T-helper 17 cell (primary cell): ENCODE data around the gene LRIG1. TPM values are rescaled to one million over a fixed set of nuclear protein-coding genes. Genes with fewer than 3 reads are reported as not detected.
"Not testable (repeated sequence)": the region's sequence is repeated elsewhere in the genome, so short reads cannot be mapped to it uniquely, and the experiment has no call there.

Experiments
- ATAC-seq: fragments of 150-1000 bp; cut with Tn5 transposase; 2 replicates; pipeline ENCODE4 v1.10.0; 2021; ENCODE audit warnings: mild to moderate bottlenecking, moderate library complexity
- DNase-seq, 3 donors: peaks; one replicate each; pipeline versions ENCODE4 v3.0.0 to v3.0.0-alpha.2; 2020 to 2021
- H3K9me3 ChIP-seq: one replicate; pipeline ENCODE4 v1.7.0; 2013; ENCODE audit warnings: low read length, mild to moderate bottlenecking; ENCODE audit not compliant: control insufficient read depth, poor library complexity, severe bottlenecking
- H3K27ac Mint-ChIP-seq: one replicate; pipeline ENCODE4 v1.8.0; 2022; ENCODE audit warnings: mild to moderate bottlenecking, moderate library complexity, mixed read lengths
- H3K27me3 Mint-ChIP-seq: one replicate; pipeline ENCODE4 v1.8.0; 2022; ENCODE audit warnings: mixed read lengths
- H3K36me3 Mint-ChIP-seq: one replicate; pipeline ENCODE4 v1.8.0; 2022; ENCODE audit warnings: low read depth, mixed read lengths
- H3K4me1 Mint-ChIP-seq: one replicate; pipeline ENCODE4 v1.8.0; 2022; ENCODE audit warnings: mild to moderate bottlenecking, mixed read lengths
- H3K4me3 Mint-ChIP-seq: one replicate; pipeline ENCODE4 v1.8.0; 2022; ENCODE audit warnings: mild to moderate bottlenecking, moderate library complexity, mixed read lengths
- total RNA-seq, 4 donors: library from RNA in 2 of 4; stranded (reverse) in 2 of 4; gene quantifications; one replicate each; pipeline ENCODE4 v1.2.3 and lab custom pipeline; 2022 to 2026

The LRIG1 gene
- total RNA-seq, 2 donors from 2014 or later, result 57.8 to 63.4 TPM

DNA sequence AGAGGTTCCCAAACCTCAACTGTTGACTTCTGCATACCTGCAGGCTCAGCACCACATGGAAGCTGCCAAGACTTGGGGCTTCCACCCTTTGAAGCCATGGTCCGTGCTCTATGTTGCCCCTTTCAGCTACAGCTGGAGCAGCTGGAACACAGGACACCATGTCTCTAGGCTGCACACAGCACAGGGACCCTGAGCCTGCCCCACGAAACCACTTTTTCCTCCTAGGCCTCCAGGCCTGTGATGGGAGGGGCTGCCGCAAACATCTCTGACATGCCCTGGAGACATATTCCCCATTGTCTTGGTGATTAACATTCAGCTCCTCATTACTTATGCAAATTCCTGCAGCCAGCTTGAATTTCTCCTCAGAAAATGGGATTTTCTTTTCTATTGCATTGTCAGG lies 78.9 kb downstream of the LRIG1 start:
- not testable (repeated sequence) for ATAC-seq, H3K36me3 Mint-ChIP-seq, H3K4me3 Mint-ChIP-seq, H3K9me3 ChIP-seq, DNase-seq, H3K27ac Mint-ChIP-seq, H3K27me3 Mint-ChIP-seq
- peaks cover 36% of the 10 kb centered on the region for H3K4me1 Mint-ChIP-seq

DNA sequence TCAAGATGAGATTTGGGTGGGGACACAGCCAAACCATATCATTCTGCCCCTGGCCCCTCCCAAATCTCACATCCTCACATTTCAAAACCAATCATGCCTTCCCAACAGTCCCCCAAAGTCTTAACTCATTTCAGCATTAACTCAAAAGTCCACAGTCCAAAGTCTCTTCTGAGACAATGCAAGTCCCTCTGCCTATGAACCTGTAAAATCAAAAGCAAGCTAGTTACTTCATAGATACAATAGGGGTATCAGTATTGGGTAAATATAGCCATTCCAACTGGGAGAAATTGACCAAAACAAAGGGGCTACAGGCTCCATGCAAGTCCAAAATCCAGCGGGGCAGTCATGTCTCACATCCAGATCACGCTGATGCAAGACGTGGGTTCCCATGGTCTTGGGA lies 79.7 kb downstream of the LRIG1 start:
- H3K9me3 ChIP-seq, H3K4me3 Mint-ChIP-seq, DNase-seq, H3K27ac Mint-ChIP-seq, H3K27me3 Mint-ChIP-seq, ATAC-seq, H3K36me3 Mint-ChIP-seq: not testable (repeated sequence)
- H3K4me1 Mint-ChIP-seq, result peaks cover 32% of the 10 kb centered on the region

DNA sequence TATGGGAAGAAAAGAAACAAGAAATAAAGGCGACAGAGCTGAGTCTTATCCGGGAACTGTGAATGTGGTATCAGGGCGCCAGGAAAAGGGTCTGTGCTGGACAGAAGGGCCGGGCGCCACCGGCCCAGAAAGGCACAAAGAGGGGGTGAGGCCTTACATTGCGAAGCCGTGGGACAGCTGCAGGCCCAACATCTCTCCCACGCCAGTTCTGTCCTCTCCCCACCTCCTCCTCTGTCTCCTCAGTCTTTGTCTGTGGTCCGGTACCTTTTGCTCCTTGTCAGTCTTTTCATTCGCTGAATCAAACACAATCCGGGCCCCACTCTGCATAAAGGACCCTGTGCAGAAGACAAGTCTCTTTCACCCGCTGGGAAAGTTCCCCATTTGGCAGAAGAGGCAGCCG lies 81.8 kb downstream of the LRIG1 start:
- peaks cover 23% of the 10 kb centered on the region for H3K4me1 Mint-ChIP-seq

DNA sequence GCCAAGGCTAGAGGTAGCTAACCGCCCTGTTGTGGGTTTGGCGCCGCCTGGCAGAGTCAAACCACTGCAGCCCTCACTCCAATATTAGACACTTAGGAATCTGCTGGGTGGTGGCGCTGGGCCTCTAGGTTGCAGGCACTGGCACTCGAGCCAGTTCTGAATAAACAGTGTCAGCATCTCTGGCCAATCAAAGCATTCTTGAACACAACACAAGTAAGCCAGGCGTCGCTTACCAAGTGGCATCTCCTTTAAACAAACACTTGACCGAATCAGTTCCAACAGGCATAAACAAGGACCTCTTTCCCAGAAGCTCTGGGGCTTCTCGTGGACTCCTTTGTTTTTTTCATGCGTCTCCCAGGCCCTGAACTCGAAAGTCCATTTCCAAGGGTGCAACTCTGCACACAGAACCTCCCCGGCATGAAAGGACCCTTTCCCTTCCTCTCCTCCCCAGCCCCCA lies 82.3 kb downstream of the LRIG1 start:
- Mint-ChIP-seq H3K4me3 (no peak overlapping the region), H3K27ac (peak overlapping the region; percentile 74), H3K36me3 (peaks cover 4% of the 10 kb centered on the region), H3K27me3 (no peaks in the 10 kb centered on the region), H3K4me1 (peaks cover 21% of the 10 kb centered on the region)
- ATAC-seq, result no peak
- no peaks in the 10 kb centered on the region for H3K9me3 ChIP-seq
- DNase-seq, result no peak

More for the DNA sequence above, 81.8 kb downstream of the LRIG1 start:
- Mint-ChIP-seq H3K4me3 (no peak overlapping the region), H3K36me3 (peaks cover 4% of the 10 kb centered on the region), H3K27ac (peak overlapping the region; percentile 74), H3K27me3 (no peaks in the 10 kb centered on the region)
- DNase-seq, result no peak
- ATAC-seq, result no peak
- no peaks in the 10 kb centered on the region for H3K9me3 ChIP-seq

DNA sequence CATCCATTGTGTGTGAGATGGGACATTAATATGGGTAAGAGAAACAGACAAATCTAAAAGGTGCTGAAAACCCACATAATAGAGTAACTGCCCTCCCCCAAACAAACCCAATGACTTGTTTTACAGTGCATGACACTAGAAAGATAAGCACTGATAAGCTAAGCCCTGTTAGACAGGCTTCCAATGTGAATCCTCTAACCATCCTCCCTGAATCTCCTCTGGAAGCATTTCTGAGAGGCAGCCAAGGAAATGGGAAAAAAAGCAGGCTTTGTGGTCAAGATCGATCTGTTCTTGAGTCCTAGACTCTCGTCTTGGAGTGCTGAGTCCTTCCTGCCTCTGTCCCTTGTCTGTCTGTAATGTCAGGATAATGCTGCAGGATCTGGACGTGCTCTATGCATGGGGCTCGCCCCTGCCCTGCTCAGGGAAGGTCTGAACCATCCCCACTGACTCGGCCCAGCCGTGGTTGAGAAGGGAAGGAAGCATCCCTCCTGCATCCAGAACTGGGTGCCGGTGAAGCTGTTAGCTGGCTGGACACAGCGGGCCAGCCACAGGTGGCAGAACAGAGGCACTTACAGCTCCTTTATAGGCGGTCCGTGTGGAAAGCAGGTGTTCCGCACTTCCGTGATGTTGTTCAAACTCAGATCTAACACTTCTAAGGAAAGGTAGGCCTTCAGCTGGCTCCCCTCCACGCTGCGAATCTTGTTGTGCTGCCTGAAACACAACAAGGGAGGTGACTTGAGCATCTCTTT lies 84.1 kb downstream of the LRIG1 start:
- Mint-ChIP-seq H3K4me3 (no peak overlapping the region), H3K36me3 (peaks cover 4% of the 10 kb centered on the region), H3K27ac (peak overlapping the region; percentile 67), H3K27me3 (no peaks in the 10 kb centered on the region), H3K4me1 (peaks cover 20% of the 10 kb centered on the region)
- DNase-seq (no peak), ATAC-seq (no peak)
- H3K9me3 ChIP-seq, result no peaks in the 10 kb centered on the region

DNA sequence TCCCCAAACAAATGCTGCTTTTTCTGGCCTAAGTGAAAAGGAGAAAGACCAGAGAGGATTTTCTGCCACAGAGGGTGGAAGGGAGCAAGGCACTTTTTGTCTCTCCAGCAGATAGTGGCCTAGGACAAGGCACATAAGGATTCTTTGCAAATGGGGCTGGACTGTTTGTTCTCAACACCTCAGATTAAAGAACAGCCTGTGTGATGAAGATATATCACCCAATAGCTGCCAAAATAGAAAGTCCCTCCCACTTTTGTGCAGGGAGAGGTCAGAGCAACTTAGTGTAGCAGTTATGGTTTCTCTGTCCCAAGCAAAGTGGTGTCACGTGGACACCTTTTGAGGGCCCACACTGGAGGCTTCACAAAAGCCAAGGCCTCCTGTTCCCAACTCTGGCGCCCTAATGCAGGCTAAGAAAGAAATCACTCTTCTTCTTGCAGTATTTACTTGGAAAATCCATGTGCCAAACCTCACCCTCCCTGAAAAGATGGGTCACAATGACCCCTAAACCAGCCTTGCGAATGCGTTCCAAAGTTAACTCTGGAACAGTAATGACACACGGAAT lies 84.9 kb downstream of the LRIG1 start:
- H3K36me3 Mint-ChIP-seq, result peaks cover 6% of the 10 kb centered on the region
- no peak overlapping the region for H3K27ac Mint-ChIP-seq
- H3K4me1 Mint-ChIP-seq, result peaks cover 24% of the 10 kb centered on the region
- no peak for ATAC-seq
- no peak overlapping the region for H3K4me3 Mint-ChIP-seq
- no peaks in the 10 kb centered on the region for H3K27me3 Mint-ChIP-seq
- no peak for DNase-seq
- no peaks in the 10 kb centered on the region for H3K9me3 ChIP-seq

DNA sequence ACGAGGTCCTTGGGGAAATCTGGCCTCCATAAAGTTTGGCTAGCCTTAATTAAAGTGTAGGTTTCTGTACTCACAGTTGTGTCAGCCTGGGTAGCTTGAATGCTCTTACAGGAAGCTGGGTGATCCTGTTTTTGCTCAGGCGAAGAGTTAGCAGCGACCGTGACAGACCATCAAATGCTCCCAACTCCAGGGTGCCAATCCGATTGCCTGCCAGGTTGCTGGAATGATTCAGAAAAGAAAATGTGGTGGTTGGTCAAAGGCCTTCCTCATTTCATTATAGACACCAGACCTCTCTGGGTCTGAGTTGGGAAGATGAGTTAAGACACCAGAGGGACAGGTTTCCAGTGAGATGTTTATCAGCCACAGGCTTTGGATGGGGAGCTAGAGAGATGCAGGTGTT lies 86.0 kb downstream of the LRIG1 start:
- ATAC-seq (no peak), DNase-seq (no peak)
- H3K9me3 ChIP-seq, result no peaks in the 10 kb centered on the region
- H3K27me3 Mint-ChIP-seq, result no peaks in the 10 kb centered on the region
- H3K4me3 Mint-ChIP-seq, result no peak overlapping the region
- no peak overlapping the region for H3K27ac Mint-ChIP-seq
- H3K4me1 Mint-ChIP-seq, result peaks cover 18% of the 10 kb centered on the region
- H3K36me3 Mint-ChIP-seq, result peaks cover 4% of the 10 kb centered on the region

DNA sequence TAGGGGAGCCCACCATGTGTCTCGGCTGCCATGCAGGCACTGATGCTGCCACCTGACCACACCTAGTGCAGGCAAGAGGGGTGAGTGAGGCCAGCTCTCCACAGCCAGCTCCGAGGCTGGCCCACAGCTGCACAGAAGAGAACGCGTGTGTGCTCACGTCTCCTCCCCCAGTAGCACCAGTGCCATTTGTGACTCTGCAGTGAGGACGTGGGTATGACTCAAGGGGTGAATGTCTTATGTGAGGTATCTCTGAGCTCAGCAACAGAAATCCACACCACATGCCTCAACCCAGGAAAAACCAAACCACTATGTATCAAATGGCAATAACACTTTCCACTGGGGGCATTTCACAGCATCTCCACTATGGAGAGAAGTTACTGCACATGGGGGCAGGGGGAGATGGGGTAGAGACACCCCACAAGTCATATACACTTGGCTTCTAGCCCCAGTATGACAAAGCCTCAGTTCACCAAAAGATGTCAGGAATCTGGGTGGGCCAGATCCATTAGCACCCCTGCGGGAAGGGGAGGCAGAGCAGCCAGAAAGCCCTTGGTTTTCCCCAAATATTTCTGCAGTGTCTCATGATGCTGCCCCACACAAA lies 87.6 kb downstream of the LRIG1 start:
- H3K4me3 Mint-ChIP-seq, result no peak overlapping the region
- H3K9me3 ChIP-seq, result no peaks in the 10 kb centered on the region
- H3K27ac Mint-ChIP-seq, result no peak overlapping the region
- no peak for DNase-seq
- peaks cover 4% of the 10 kb centered on the region for H3K36me3 Mint-ChIP-seq
- no peak for ATAC-seq
- H3K27me3 Mint-ChIP-seq, result no peaks in the 10 kb centered on the region
- H3K4me1 Mint-ChIP-seq, result peaks cover 12% of the 10 kb centered on the region

DNA sequence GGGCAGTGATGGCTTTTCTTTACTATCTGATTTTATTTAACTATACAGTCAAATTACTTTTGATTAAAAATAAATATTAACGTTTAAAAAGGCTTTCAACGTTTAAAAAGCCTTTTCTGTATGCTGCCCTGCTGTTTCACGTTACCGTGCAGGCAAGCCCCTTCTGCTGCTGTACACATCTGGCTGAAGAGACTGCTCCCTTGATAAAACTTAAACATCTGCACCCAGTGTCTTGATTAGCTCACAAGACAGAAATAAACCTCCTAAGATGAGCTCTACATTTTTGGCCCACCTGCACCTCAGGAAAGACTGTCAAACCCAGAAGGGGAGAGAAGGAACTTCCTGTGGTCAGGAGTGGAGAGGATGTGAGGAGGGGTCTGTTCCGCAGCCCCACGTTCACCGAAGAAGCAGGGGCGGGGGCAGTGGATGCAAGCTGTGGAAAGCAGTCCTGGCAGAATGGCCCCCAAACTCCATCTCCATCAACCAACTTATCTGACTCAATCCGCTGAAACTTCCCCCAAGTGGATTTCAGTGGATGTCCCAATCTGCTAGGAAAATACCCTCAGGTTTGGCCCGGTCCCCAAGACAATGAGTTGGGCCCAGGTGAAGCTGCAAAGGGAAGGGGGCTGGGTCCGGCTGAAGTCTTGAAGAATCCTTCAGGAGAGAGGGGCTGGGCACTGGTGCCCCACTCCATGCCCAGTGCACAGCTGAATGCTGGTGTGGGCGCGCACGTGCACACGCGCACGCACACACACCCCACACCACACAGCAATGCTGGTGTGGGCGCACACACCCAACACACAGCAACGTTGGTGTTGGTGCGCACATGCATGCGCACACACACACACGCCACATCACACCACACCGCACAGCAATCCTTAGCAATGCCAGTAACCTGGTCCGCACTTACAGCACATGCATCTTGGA lies 88.6 kb downstream of the LRIG1 start:
- no peaks in the 10 kb centered on the region for H3K9me3 ChIP-seq
- Mint-ChIP-seq H3K36me3 (peaks cover 2% of the 10 kb centered on the region), H3K27ac (peak overlapping the region; percentile 62), H3K4me3 (no peak overlapping the region), H3K27me3 (no peaks in the 10 kb centered on the region), H3K4me1 (peaks cover 12% of the 10 kb centered on the region)
- no peak for DNase-seq
- ATAC-seq, result no peak

DNA sequence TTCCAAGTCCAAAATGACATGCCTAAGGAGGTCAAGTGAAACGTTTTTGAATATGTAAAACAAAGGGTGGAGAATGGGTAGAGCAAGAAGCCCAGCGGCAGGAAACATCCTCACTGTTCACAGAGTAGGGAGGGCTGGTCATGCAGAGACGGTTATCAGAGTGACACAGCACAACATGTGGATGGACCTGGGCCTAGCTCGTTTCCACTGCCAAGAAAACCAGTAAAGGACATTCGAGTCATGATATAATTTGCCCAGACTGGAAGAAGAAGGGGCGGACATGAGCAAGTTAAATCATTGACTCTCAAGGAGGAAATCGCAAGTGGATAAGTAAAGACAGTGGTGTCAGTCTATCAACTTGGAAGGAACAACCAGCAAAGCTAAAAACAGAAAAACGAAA lies 89.3 kb downstream of the LRIG1 start:
- Mint-ChIP-seq H3K27me3 (no peaks in the 10 kb centered on the region), H3K27ac (peak overlapping the region; percentile 62), H3K4me3 (no peak overlapping the region), H3K36me3 (peaks cover 2% of the 10 kb centered on the region), H3K4me1 (peaks cover 12% of the 10 kb centered on the region)
- ATAC-seq, result no peak
- no peak for DNase-seq
- no peaks in the 10 kb centered on the region for H3K9me3 ChIP-seq

DNA sequence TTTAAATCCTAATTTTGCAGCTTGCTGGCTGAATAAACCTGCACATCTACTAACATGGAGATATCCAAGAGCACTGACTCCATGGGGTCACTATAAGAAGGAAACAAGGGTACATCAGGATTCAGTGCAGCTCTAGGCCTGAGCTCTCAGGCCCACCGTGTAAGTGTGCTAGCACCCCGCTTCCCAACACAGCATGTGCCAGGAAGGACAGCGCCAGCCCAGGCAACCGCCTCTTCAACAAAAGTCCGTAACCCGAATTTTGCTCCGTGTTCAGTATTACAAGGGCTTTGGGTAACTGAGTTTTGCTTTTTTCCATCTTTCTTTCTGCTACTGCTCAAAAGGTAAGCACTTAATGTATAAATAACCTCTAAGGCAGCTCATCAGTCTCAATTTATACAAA lies 89.8 kb downstream of the LRIG1 start:
- ATAC-seq (no peak), DNase-seq (no peak)
- H3K36me3 Mint-ChIP-seq, result peaks cover 2% of the 10 kb centered on the region
- no peak overlapping the region for H3K4me3 Mint-ChIP-seq
- peak overlapping the region; percentile 62 for H3K27ac Mint-ChIP-seq
- H3K9me3 ChIP-seq, result no peaks in the 10 kb centered on the region
- H3K27me3 Mint-ChIP-seq, result no peaks in the 10 kb centered on the region
- peaks cover 12% of the 10 kb centered on the region for H3K4me1 Mint-ChIP-seq

DNA sequence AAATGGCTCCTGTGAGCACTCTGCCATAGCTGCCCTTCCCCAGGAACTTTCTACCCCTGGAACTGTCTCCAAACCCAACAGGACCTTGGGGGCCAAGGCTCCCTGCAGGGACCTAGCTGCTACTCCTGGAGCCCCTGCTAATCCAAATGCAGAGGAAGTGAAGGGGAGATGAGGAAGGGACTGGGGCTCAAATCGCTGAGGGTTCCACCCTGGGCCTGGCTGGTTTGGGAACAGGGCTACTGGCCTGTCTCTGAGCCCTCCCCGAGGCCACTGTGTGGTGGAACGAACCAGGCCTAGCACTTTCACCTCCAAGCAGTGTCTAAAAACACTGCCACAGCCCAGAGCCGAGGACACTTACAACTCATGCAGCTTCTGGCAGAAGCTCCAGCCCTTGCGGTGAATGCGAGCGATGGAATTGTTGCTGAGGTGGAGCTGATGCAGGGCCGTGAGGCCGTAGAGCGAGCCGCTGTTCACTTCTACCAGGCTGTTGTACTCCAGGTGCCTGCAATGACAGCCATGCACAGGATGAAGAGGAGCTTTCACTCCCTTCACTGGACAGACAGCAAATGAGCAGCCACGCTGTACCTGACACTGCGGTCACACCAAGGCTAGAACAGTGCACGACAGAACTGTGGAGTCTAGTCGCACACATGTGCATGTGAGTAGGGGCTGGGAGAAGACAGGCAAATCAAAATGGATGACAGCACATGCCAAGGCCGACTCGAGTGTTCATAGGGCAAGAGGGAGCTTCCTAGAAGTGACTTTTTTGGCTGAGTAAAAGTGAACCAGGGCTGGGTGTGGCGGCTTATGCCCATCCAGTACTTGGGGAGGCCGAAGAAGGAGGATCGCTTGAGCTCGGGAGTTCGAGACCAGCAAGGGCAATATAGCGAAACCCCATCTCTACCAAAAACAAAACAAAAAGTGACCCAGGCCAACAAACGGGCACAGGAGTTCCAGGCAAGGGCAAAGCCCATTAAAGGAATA lies 90.8 kb downstream of the LRIG1 start:
- H3K27me3 Mint-ChIP-seq, result no peaks in the 10 kb centered on the region
- ATAC-seq (no peak), DNase-seq (no peak)
- peaks cover 2% of the 10 kb centered on the region for H3K36me3 Mint-ChIP-seq
- peak overlapping the region; percentile 27 for H3K27ac Mint-ChIP-seq
- peaks cover 12% of the 10 kb centered on the region for H3K4me1 Mint-ChIP-seq
- H3K4me3 Mint-ChIP-seq, result no peak overlapping the region
- H3K9me3 ChIP-seq, result no peaks in the 10 kb centered on the region
